HPDE6-E6E7 (cell line): ENCODE results near the gene LONP2.
"Not testable (repeated sequence)": the region's sequence is repeated elsewhere in the genome, so short reads cannot be mapped to it uniquely, and the experiment has no call there.

Experiments
- DNase-seq: peaks from one replicate; pipeline ENCODE4 v3.0.0; 2011; ENCODE audit warnings: missing footprints; ENCODE audit errors: extremely low spot score

Gene LONP2

DNA sequence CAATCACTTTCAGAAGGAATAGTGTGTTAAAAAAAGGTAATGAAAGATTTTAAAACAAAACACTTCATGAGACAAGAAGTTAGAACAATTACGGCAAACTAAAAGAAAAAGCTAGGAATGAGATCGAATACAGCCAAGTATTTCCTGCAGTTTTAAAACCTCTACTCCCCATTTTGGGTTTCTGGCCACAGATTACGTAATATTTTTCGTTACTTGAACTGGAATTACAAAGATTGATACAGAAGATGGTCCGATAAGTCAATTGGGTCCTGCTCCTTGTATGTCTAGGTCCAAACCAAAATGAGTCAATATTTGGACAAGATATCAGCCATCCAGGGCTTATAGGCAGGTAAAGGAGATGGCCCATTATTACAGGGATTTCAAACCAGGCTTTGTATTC, 88.9 kb downstream of the LONP2 start:
- no peak for DNase-seq

DNA sequence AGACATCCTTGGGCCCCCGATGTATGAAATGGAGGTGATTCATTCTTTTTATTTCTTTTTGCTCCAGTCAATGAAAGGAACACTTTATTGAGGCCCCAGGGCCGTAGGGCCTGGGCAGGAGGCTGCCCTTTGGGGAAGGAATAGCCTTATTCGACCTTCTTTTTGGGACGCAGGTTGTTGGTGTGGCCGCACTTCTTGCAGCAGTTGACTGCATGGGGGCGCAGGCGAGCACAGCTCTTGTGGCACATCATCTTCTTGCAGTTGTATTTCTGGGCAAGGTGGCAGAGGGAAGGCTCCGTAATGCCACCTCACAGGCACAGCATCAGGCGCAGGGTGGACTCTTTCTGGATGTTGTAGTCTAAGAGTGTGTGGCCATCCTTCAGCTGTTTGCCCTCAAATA, 90.2 kb downstream of the LONP2 start:
- DNase-seq: no peak

DNA sequence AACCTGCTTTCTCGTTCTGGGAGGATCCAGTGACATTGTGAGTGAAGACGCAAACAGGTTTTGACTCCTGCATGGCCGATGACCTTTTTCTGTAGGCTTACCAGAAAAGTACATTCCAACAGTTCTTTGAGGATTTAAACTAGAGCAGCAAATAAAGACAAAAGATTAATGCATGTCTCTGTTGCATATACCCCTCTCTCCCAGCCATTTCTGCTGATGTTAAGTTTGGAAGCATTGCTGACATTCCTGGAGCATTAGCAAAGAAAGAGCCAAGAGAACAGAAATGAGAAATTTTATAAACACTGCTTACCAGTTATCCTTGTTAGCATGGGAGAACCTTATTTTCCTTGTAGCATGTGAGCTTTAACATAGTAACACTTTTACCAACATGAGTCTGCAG, 91.9 kb downstream of the LONP2 start:
- DNase-seq: no peak

DNA sequence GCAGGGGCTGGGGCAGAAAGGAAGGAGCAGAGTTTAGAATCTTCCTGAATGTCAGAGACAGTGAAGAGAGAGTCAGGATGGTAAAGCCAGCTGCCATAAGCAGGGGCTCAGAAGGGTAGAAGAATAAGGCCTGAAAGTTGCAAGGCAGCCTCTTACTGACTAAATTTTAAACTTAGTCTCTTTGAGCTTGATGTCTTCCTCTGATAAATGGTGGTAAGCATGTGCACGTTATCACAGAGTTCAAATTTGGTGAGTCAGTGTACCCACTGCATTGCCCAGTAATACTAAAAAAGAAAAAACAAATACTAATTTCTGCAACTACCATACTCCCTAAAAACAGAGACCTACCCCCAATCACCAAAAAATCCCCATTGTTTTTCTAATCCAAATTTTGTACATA, 96.0 kb downstream of the LONP2 start:
- no peak for DNase-seq

DNA sequence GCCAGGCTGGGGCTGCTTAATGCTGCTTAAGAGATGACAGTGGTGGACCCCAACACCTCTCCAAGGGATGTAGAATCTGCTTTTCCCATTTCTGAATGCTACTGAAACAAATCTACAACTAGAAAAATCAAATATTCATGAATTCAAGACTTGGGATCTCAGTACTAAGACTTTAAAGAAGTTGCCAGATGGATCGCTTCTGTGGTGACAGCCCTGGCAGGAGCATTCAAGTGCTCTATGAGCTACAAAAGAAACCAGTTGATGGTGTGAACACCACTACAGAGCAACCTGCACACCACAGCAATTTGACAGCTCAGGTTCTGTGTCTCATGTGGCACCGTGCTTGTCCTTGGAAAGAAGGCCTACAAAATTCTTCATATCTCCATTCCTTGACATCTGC, 98.5 kb downstream of the LONP2 start:
- no peak for DNase-seq

DNA sequence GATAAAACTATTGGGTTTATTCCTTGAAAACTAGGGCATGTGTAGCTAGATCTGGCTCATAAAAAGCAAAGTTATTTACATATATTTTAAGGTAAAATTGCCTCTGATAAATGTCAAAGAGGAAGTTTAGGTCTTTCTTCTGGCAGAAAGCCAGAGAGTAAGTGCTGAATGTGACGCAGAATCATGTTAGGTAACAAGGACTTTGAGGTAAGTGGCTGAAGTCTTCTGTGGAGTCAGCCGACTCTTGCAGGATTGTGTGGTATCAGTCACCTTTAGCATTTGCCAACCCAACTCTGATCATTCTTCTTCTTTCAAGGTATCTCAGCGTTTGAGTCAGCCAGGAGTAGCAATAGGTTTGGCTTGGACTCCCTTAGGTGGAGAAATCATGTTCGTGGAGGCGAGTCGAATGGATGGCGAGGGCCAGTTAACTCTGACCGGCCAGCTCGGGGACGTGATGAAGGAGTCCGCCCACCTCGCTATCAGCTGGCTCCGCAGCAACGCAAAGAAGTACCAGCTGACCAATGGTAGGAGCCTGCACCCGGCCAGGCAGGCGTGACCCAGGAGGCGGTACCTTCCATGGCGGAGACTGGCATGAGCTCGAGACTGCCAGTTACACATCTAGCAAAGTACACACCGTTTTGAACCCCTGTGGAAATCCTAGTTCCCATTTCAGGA, 103.2 kb downstream of the LONP2 start:
- DNase-seq: no peak

DNA sequence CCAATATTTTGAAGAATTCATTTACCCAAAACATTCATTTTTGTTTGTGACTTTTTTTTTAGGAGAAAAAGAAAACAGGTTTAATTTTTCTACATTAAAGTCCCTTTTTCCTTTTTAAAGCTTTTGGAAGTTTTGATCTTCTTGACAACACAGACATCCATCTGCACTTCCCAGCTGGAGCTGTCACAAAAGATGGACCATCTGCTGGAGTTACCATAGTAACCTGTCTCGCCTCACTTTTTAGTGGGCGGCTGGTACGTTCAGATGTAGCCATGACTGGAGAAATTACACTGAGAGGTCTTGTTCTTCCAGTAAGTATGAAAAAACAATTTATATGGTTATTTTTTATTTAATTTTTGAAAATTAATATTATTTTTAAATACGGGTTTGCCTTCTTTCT, 103.9 kb downstream of the LONP2 start:
- no peak for DNase-seq

DNA sequence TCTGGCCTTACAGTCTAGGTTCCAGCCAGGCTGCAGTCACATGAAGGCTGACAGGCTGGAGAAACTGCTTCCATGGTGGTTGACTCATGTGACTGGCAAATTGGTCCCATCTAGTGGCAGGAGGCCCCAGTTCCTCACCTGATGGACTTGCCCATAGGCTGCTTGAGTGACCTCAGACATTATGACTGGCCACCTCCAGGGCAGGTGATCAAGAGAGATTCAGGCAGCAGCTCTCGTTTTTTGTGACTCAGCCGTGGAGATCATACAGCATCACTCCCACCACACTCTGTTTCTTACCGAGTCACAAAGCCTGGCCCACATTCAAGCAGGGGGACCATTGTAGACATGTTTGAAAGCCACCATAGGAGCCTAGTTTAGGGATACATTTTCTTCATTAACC, 106.6 kb downstream of the LONP2 start:
- peak; percentile 17 for DNase-seq

DNA sequence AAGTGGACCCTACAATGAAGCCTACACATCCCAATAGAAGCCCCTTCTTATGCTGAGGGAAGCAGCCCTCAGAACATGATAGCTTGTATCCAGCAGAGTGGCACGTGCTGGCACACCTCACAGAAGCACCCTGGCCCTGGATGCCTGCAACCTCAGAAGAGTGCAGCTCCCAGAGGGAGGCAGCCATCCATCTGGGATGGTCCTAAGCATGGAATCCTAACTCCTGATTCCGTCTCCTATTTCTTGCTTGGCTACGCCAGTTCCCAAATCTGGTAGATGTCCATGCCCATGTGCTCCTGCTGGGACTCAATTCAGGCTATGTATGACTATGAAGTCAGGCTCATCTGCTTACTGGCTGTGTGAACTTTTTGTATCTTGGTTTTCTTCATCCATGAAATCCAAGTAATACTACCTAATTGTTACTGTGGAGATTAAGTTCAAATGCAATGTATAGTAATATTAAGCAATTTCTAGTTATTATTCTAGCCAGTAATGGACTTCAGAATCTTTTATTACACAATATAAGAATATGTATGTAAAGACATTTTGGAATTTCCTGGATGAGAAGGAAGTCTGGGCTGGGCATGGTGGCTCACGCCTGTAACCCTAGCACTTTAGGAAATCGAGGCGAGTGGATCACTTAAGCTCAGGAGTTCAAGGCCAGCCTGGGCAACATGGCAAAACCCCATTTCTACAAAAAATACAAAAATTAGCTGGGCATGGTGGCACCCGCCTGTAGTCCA, 108.7 kb downstream of the LONP2 start:
- no peak for DNase-seq

DNA sequence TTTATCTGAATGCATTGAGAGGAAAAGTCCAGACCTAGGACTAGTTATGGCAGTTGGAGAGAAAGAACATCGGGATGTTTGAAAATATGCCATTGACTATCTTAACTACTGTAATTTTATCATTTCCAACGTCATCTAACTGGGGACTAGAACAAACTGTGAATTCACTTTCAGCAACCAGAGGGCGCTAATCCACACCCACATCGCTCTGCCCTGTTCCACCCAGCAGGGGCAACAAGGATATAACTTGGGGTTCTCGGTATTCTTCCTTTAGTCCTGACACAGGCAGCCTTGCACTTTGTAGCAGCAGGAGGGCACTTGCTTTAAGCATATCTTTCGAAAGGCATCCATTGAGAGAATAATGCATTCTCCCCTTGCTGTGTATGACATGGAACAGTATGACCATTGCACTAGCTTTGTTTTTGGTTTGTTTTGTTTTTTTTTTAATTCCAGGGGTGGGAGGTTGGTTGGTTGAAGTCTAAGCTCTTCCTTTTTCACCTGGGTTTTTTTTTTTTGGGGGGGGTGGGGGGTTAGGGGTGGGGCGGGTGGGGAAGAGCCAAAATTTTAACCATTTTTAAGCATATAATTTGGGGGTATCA, 109.6 kb downstream of the LONP2 start:
- peak; percentile 69 for DNase-seq

DNA sequence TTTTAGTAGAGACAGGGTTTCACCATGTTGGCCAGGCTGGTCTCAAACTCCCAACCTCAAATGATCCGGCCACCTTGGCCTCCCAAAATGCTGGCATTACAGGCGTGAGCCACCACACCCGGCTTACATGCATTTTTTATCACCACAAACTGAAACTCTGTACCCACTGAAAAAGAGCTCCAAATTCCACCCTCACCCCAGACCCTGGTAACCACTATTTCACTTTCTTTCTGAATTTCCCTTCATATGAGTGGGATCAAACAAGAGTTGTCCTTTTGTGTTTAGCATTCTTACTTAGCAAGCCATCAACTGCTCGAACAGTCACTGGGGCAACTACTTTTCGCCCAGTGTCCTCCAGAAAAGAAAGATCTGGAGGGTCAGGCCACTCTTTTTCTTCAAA, 110.3 kb downstream of the LONP2 start:
- not testable (repeated sequence) for DNase-seq

DNA sequence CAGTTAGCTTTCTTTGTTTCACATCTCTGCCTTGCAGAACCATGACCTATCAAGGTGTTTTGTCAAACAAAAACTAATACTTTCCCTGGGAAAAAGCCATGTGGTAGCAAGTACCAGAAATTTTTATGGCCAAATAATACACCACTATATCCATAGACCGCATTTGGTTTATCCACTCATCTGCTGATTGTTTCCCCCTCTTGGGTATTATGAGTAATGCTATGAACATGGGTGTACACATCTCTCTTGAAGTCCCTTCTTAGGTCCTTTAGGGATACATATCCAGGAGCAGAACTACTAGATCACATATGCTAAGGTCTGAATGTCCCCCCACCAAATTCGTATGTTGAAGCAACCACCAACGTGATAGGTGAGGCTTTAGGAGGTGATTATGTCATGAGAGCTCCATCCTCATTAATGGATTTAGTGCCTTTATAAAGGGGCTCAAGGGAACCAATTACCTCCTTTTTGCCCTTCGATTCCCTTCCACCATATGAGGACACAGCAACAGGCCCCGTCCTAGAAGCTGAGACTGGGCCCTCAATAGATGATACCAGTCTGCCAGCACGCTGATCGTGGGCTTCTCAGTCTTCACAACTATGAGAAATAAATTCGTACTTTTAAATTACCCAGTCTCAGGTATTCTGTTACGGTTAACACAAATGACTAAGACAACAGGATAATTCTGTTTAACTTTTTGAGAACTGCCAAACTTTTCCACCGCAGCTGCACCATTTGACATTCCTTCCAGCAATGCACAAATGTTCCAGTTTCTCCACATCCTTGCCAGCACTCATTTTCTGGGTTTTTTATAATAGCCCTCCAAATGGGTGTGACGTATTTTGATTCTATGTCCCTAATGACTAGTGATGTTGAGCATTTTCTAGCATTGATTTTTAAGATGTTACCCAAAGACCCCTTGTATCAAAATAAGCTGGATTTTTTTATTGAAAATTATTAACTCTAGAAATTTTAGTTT, 111.1 kb downstream of the LONP2 start:
- DNase-seq: no peak

DNA sequence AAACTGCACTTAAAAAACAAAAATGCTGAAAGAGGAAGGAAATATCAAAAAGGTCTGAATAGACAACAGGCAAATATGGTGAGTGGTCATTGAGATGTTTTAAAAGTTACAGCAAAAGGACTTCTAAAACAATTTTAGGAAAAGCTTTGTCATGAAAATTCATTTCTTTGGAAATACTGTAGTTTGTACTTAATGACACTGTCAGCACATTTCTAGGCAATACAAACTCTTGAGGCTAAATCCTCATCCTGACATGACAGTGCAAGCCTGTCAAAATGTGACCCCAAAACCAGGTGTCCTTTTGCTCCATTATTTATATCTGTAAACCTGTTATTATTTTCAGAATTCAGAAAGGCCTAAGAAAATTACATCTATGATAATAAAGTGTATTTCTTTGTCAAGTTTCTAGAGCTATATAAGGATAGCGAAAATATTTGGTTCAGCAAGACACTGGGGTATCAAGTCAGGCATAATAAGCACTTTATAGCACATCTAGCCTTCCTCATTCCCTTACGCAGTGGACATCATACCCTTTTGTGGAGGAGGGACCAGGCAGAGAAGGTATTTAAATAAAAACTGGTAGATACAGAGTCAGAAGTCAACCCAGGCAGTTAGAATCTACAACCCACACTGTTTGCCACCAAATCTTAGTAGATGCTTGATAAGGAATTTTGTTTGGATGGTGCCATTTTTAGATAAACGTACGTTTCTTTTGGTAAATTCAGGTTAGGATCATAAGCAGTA, 112.7 kb downstream of the LONP2 start:
- DNase-seq: no peak

DNA sequence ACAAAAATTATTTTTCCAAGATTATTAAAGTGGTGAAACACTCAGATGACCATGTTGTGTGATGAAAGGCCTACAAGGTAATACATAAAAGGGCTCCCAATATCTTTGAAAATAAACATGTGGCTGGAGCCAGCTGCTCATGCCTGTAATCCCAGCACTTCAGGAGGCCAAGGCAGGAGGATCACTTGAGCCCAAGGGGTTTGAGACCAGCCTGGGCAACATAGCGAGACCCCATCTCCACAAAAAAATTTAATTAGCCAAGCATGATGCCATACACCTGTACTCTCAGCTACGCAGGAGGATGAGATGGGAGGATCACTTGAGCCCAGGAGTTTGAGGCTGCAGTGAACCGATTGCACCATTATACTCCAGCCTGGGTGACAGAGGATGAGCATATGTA, 114.3 kb downstream of the LONP2 start:
- no peak for DNase-seq

DNA sequence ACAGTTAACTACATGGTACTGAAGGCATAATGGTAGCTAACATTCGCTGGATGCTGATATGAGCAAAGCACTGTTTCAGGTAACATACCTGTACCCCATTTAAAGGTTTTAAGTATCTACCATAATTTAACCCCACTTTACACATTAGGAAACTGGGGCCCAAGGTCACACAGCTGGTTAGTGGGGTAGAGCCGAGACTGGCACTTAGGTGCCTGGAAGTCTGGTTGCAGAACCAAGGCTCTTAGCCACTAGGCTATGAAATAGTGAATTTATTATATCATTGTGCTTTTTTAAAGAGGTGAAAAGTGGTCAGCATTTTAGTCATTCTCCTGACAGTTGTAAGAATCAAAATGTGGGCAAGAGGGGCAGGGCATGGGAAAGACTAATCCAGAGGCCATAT, 115.9 kb downstream of the LONP2 start:
- DNase-seq: no peak

DNA sequence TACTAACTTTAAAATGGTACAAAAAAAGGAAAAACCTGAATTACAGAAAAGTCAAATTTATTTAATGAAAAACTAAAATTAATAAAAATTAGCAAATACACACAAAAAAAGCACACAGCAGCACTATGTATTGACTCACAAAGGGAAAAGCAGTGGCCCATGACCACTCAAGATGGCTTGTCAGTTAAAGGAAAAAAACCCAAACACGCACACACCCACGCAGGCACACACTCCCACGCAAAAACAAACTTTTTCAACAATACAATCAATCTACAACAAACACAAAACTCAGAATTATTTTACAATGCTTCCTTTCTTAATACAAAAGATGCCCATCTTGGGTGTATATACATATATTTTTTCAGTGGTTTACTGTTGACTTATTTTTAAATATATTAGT, 116.9 kb downstream of the LONP2 start:
- DNase-seq: no peak

DNA sequence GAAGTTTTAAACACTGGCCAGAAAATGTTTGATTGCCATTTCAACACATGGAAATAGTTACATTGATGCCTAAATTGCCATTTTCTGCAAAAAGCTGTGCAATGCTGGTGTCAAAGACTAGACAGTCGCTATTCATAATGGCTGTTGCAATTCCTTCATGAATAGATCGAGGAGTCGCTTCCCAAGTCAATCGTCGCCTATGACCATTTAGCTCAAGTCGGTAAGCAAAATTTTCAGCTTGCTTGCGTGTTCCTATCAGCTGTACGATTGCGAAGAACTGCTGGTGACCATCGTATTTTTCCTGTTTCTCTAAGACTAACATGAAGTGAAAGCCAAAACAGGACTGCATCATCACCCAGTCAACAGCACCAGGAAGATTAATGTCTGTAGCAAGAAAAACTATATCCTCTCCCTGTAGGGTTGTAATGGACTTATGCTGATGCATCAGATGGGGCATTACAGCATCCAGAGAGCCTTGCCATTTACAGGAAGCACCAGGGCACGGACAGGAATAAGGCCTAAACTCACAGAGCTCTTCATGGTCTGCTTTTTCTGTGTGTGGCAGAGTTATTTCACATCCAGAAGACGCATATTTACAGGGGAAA, 117.5 kb downstream of the LONP2 start:
- DNase-seq: no peak

DNA sequence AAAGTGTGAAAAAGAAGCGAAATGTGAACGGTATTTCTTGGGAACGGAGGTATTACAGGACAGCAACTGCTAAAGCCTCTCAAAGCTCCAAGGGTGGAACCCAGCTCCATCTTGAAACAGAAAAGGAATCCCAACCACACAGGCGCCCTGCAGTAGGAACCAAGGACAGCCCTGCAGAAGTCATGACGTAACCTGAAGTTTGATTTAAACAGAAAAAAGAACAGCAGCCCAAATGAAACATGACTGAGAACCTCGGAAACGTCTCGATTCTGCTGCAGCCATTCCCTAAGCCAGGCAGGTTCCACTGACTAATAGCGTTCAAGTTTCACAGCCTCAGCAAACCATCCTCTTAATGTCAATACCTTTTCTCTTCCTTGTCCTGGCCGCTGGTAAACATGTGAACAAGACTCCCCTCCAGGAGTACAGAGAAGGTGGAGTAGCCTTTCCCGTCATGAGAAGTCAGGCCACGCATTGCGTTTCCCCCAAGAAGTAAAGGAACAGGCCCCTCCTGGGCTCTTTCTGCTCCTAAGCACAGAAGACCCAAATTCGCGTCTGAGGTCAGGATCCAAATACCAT, 121.0 kb downstream of the LONP2 start:
- DNase-seq: no peak

DNA sequence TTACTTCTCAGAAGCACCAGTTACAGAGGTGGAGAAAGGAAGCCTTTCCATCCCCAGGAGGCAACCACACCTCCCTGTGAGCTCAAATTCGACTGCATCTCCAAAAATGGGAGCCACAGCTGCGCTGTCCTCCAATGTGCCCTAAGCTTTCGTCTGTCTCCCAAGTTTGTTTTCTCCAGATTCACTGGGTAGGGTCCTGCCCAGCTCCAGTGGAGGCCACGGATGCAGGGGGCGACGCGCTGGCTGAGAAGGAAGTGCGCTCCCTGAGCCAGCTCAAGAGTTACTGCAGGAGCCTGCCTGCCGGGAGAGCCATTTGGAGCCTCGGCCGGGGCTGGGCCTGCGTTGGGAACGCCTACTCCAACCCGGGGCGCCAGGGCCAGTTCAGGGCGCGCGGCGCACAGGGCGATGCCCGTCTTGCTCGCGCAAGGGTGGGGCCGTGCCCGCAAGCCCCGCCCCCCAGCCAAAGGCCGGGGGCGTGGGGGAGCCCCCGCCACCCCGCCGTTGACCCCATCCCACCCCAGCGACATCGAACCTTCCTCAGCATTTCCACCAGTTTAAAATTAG, 121.6 kb downstream of the LONP2 start:
- DNase-seq: peak; percentile 87
